HG03521 (cell line): Measurements from ENCODE around the gene PRKCB.
A peak's percentile ranks its signal among the peaks of the same experiment; 100 is the strongest.

Source experiments
- ATAC-seq: cut with Tn5 transposase; IDR thresholded peaks from one replicate; pipeline ENCODE4 v1.9.1; 2021; ENCODE audit warnings: mild to moderate bottlenecking, moderate library complexity; ENCODE audit not compliant: unreplicated experiment

The PRKCB gene

DNA sequence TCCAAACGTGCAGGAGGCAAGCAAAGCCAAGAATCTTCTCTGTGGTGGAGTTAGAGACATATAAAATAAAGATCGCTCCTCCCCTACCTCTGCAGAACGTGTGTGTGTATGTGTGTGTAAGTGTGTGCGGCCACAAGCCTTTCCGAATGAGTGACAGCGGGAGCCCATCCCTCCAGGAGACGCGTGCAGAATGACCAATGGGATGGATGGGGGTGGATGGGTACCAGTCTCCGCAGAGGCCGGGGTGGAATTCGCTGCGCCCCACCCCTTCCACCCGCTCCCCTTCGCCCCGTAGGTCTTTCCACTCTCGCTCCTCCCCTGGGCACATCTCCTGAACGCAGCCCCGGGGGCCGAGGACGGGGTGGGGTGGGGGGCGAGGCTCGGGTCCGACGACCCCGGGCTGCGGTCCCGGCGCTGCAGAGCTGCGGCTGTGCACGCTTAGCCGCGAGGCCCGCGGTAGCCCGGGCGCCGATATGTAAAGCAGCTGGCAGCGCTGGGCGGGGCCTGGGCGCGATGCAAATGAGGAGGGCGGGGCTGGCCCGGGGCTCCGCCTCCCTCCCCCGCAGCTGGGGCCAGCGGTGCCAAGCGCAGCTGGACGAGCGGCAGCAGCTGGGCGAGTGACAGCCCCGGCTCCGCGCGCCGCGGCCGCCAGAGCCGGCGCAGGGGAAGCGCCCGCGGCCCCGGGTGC, at the start of gene PRKCB:
TSS of gene PRKCB (plus strand) at position 594 of the 688 bp plus-strand sequence.
- peak; percentile 76 for ATAC-seq

DNA sequence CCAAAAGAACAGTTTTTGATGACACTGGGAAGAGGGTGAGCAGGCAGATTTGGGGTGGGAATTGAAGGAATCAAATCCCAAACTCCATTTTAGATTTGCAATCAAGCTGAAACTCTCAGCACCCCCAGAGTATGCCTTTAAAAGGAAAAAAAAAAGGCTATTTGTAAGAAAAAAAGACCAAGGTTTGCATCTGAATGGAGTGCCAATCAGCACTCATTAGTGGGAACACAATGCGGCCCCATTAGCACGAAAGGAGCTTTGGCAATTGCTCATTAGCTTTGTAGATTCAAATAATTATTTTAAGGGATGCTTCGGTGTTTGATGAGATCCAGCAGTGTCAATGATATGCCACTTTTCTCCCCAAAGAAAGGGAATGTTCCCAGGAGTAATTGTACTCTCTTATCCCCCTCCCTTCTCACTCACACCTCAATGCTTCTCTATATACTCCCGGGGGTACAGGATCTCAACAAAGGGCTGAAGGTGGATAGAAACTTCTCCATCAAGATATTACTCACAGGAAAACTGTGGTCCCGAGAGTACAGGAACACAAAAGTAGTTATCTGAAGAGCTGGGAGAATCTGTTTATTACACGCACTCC, 48.7 kb upstream of the PRKCB start:
- no peak for ATAC-seq

DNA sequence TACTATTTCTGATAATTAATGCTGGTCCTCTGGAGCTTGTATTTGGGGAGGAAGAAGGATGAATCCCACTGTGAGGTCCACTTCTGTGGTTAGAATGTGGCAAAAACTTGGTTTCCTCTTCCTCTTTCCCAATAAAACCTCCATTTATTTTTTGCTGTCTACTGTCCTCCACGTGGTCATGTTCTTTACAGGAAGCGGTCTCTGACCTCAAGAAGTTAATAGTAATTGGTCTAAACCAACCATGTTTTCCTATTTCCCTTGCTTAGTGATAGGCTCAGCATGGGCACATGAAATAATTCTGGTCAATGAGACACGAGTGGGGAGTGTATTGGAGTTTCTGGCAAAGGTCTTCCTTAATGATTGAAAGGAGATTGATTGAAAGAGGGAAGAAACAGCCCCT, 47.1 kb upstream of the PRKCB start:
- ATAC-seq = no peak

- ATAC-seq = no peak
These were observed 40.4 kb upstream of the PRKCB start for GRCh38 chr16:23795378-23795777.

GRCh38 chr16:23796941-23797340, 38.8 kb upstream of the PRKCB start:
- ATAC-seq = no peak

GRCh38 chr16:23801378-23801777, 34.4 kb upstream of the PRKCB start:
- no peak for ATAC-seq

DNA sequence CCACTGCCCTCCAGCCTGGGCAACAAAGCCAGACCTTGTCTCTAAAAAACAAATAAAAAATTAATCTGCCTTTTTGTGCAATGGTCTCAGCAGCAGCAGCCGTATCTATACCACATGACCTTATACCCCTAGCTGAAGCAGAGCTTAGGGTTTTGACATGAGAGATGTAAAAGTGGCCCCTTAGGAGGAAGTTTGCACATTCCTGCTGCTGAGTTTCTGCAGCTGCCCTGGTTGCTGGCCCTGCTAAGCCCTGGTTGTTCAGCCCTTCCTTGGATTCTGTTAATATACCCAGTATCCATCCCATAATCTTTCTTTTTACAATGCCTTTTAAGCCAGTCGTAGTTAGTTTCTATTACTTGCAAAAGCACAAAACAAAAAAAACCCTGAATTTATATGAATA, 33.0 kb upstream of the PRKCB start:
- no peak for ATAC-seq

- ATAC-seq = peak; percentile 82
These were observed 32.1 kb upstream of the PRKCB start for GRCh38 chr16:23803591-23804123.

DNA sequence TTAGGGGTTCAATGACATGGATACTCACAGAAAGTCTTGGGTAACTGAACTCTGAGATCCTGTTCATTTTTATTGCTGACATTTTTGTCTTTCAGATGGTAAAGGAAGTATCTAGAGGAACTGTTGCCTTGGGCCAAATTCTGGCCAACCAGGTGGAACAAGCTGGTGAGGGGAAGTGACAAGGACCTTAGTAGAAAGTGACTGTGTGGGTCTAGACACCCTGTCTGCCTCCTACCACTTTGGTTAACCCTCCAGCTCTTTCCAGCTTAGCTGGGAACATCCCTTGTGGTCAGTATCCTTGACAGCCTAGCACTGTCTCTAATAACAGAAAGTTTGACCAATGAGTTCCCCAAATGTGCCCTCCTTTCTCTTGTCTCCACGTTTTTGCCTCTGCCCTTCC, 28.8 kb upstream of the PRKCB start:
- no peak for ATAC-seq

- no peak for ATAC-seq
These were observed 14.3 kb upstream of the PRKCB start for GRCh38 chr16:23821467-23821866.

GRCh38 chr16:23821875-23822688, 13.7 kb upstream of the PRKCB start:
- ATAC-seq = no peak

GRCh38 chr16:23823475-23824384, 12.1 kb upstream of the PRKCB start:
- no peak for ATAC-seq

GRCh38 chr16:23824909-23825308, 10.9 kb upstream of the PRKCB start:
- ATAC-seq = no peak

GRCh38 chr16:23826528-23827045, 9.2 kb upstream of the PRKCB start:
- peak; percentile 46 for ATAC-seq

GRCh38 chr16:23827057-23827456, 8.7 kb upstream of the PRKCB start:
- ATAC-seq = no peak

GRCh38 chr16:23829454-23829853, 6.3 kb upstream of the PRKCB start:
- ATAC-seq = no peak

GRCh38 chr16:23830276-23830675, 5.5 kb upstream of the PRKCB start:
- ATAC-seq = no peak

DNA sequence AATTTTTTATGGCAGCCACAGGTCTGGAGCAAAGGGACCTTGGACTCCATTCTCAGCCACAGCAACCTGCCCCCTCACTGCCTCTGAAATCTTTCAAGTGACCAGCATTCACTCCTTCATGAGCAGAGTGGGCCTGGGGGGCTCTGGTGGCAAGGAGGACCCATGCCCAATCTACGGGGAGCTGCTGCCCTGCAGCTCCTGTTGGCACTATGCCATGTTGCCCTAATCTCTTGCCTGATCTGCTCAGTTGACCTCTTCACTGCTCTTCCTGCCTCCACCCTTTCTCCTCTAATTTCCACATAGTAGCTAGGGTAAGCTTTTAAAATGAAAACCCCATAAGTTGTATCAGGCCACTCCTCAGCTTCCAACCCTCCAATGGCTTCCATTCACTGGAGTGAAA, 2.9 kb upstream of the PRKCB start:
- ATAC-seq = no peak

- ATAC-seq = no peak
These were observed 2.3 kb upstream of the PRKCB start for GRCh38 chr16:23833504-23833903.

DNA sequence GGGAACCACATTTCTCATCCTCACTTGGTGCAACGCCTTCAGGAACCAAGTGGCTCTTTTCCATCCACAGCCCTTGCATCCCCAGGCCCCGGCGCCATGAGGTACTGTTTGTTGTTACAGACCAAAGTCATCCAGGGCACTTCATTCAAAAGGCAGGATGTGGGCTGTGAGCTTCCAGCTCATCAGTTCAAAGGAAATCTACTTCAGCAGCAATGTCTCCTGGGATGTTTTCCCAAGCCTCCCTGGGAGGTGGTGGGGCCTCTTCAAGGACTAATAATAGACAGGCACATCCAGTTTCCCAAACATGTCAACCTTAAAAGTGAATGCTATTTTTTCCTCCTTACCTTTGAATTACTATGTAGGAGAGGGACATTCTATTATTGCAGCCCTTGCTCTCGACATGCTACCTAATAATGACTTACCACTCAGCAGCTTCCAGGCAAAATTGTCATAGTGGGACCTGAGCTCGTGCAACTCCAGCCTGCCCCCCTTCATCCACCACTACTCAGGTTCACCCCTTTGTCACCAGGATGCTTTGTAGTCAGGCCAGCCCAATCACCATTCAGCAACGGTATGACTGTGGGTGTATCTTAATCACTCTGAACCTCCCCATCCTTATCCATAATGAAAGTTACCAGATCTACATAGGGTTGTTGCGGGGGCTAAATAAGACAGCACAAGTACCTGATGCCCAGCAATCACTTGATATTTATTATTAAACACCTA, 1.7 kb upstream of the PRKCB start:
- no peak for ATAC-seq
